GM12864 (cell line): ENCODE results near the gene ZGPAT.
A peak's percentile ranks its signal among the peaks of the same experiment; 100 is the strongest.

Experiments
- DNase-seq: peaks from one replicate; pipeline ENCODE4 v3.0.0-alpha.2; 2011; ENCODE audit warnings: low read depth
- H3K4me3 ChIP-seq: 2 replicates; pipeline ENCODE4 v1.5.1; 2011; ENCODE audit warnings: mild to moderate bottlenecking, low read depth, low read length, control low read depth
- TF ChIP-seq, protein P1 (sequence below): IDR thresholded peaks from 2 replicates; pipeline ENCODE4 v1.5.1; 2011; ENCODE audit warnings: low read depth, mild to moderate bottlenecking, moderate library complexity, low read length, control low read depth, inconsistent platforms; ENCODE audit errors: missing control alignments

Gene ZGPAT

DNA sequence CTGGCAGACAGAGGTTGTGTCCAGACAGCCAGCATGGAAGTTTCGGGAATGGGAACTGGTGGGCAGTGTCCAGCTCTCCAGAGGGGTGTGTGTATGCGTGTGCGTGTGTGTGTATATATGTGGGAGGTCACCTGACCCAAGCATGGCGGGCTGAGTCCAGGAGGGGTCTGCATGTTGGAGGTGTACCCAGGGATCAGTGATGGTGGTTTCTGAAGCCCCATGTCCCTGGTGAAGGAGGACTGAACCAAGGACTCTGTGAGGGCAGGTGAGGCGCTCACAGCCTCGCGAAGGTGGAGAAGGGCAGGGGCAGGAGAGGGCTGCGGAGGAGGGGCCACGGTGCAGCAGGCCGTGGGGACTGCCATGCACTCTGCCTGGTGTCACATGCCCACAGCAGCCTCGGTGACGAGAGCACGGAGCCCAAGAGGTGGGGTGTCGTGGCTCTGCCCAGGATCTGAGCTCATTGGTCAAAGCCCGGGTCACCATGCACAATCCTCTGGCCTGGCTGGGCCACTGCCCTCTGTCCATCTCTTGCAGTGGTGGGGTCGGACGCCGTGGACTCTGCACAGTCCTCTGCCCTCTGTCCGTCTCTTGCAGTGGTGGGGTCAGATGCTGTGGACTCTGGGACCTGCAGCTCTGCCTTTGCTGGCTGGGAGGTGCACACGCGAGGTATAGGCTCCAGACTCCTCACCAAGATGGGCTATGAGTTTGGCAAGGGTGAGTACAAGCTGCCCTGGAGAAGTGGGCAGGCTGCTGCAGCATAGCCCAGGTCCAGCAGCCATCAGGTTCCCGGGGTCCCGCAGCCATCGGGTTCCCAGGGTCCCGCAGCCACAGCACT lies 26.5 kb downstream of the ZGPAT start:
- no peak for DNase-seq
- TF ChIP-seq, protein P1, sequence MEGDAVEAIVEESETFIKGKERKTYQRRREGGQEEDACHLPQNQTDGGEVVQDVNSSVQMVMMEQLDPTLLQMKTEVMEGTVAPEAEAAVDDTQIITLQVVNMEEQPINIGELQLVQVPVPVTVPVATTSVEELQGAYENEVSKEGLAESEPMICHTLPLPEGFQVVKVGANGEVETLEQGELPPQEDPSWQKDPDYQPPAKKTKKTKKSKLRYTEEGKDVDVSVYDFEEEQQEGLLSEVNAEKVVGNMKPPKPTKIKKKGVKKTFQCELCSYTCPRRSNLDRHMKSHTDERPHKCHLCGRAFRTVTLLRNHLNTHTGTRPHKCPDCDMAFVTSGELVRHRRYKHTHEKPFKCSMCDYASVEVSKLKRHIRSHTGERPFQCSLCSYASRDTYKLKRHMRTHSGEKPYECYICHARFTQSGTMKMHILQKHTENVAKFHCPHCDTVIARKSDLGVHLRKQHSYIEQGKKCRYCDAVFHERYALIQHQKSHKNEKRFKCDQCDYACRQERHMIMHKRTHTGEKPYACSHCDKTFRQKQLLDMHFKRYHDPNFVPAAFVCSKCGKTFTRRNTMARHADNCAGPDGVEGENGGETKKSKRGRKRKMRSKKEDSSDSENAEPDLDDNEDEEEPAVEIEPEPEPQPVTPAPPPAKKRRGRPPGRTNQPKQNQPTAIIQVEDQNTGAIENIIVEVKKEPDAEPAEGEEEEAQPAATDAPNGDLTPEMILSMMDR = no peak
- H3K4me3 ChIP-seq = no peak overlapping the region

DNA sequence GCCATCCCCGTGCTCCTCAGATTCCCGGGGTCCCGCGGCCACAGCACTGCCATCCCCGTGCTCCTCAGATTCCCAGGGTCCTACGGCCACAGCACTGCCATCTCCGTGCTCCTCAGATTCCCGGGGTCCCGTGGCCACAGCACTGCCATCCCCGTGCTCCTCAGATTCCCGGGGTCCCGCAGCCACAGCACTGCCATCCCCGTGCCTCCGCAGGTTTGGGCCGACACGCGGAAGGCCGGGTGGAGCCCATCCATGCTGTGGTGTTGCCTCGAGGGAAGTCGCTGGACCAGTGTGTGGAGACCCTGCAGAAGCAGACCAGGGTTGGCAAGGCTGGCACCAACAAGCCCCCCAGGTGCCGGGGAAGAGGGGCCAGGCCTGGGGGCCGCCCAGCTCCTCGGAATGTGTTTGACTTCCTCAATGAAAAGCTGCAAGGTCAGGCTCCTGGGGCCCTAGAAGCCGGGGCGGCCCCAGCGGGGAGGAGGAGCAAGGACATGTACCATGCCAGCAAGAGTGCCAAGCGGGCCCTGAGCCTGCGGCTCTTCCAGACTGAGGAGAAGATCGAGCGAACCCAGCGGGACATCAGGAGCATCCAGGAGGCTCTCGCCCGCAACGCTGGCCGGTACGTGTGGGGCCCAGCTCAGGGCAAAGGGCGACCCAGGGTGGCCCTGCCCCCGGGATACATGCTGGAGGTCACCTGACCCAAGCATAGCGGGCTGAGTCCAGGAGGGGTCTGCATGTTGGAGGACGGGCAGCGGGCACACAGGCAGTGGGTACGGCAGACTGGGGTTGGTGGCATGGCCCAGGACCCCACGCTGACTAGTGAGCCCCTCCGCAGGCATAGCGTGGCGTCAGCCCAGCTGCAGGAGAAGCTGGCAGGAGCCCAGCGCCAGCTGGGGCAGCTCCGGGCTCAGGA lies 27.4 kb downstream of the ZGPAT start:
- TF ChIP-seq, protein P1 = no peak
- DNase-seq = no peak
- H3K4me3 ChIP-seq = no peak overlapping the region

DNA sequence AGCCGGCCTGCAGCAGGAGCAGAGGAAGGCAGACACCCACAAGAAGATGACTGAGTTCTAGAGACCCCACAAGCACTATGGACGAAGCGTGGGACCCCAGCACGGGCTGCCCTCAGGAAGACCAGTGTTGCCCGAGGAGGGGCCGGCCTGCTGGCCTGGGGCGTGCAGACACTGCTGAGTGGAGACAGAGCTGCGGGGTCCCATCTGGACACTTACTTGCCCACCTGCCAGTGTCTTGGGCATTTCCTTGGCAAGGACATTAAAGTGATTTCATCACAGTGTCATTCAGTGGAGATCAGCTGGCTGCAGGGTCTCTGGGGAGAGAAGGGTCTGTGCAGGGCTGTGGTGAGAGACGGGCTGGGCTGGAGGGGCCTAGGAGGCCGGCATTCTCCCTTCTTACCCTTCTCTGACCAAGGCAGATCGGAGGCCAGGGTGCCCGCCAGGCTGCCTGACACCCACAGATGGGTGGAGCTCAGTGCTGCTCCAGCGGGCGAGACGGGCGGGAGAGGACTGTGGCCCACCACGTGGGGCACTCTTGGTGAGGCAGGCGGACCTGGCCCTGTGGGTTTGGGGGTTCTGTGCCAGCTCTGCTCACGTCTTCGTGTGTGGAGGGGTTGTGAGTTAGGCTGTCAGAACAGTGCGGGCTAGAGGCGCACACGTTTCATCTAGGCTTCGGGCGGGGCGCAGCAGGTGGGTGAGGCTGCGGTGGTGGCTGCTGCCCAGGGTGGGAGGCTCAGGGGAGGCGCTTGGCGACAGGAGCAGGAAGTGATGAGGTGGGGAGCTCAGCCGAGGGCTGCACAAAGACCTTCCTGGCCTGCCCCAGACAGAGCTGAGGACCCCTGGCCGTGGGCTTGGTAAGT lies 28.2 kb downstream of the ZGPAT start, which contains the start of gene LIME1:
TSS of gene LIME1 (plus strand) at position 806 of the 860 bp plus-strand sequence. CDS start 886 bp downstream, outside the sequence.
- peak within 1 kb of the TSS; percentile 65 for H3K4me3 ChIP-seq
- peak; percentile 45 for DNase-seq
- TF ChIP-seq, protein P1 = no peak

DNA sequence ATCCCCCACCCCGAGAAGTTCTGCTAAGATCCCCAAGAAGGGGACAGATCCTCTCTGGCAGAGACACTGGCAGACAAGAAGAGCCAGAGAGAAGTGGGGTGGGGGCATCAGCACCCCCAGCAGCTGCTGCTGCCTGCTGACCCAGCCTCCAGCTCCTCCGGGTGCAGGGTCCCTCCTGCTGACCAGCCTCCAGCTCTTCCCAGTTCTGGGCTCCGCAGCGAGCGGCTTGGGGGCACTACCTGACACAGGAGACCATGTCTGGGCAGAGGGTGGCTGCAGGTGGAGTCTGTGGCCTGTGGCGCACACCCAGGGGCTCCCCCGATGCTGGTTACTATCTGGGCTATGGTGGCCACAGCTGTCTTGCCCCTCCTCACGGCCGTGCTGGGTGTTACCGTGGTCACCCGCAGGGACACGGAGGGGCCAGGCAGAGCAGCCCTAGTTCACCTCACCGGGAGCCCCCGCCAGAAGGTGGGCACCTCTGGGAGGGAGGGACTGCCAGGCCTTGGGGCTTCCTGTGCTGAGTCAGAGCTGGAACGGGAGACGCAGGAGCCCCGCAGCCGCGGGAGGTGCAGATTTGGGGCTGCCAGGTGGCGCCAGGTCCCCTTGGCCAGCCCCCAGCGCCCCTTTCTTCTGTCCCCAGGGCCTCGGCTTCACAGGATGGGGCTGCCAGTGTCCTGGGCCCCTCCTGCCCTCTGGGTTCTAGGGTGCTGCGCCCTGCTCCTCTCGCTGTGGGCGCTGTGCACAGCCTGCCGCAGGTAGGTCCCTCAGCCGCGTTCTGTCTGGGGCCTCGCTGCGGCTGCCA lies 29.3 kb downstream of the ZGPAT start:
- H3K4me3 ChIP-seq = peak overlapping the region; percentile 65
- DNase-seq = no peak
- TF ChIP-seq, protein P1 = no peak

DNA sequence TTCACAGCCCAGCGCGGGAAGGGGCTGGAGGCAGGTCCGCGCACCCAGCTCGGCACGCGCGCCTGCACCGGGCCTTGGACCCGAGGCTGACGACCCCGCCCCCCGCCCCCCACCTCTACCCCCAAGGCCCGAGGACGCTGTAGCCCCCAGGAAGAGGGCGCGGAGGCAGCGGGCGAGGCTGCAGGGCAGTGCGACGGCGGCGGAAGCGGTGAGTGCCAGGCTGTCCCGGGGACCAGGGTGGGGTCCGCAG lies 29.8 kb downstream of the ZGPAT start:
- TF ChIP-seq, protein P1 = no peak
- H3K4me3 ChIP-seq = peak overlapping the region; percentile 65
- DNase-seq = no peak
